PC-3 (cell line): ENCODE measurements around the gene GADL1.

Experiments used
- EZH2 ChIP-seq: fragments of 300-600 bp; sonication (generic); IDR thresholded peaks from one replicate; pipeline ENCODE4 v1.6.1; 2017; ENCODE audit warnings: antibody characterized with exemption, mild to moderate bottlenecking, low read length; ENCODE audit not compliant: unreplicated experiment
- EZH2phosphoT487 ChIP-seq: fragments of 300-600 bp; sonication (generic); IDR thresholded peaks from 2 replicates; pipeline ENCODE4 v1.6.1; 2018; ENCODE audit warnings: mild to moderate bottlenecking, antibody characterized with exemption, low read length, borderline replicate concordance
- TF ChIP-seq, protein P1 (sequence below): fragments of 300-600 bp; sonication (generic); conservative IDR thresholded peaks from 2 replicates; pipeline ENCODE4 v1.5.1; 2017; ENCODE audit warnings: antibody characterized with exemption, low read depth, mild to moderate bottlenecking, low read length

DNA sequence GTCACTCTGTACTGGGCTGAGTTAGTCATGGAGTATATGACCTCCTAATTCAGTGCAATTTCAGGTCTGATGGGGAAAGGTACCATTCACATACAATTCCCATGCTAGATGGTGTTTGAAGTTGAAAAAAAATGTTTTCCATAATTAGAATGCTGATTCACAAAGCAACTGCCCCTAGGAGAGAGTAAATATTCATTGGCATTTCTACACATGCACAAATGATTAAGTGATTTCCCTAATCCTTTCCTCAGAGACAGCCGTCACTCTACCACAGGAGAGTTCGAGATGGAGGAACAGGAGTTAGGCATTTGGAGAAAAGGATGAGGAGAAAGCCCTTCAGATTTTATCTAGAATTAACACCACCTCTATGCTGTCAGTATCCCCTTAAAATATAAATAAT, 32.5 kb downstream of the GADL1 start:
- TF ChIP-seq, protein P1, sequence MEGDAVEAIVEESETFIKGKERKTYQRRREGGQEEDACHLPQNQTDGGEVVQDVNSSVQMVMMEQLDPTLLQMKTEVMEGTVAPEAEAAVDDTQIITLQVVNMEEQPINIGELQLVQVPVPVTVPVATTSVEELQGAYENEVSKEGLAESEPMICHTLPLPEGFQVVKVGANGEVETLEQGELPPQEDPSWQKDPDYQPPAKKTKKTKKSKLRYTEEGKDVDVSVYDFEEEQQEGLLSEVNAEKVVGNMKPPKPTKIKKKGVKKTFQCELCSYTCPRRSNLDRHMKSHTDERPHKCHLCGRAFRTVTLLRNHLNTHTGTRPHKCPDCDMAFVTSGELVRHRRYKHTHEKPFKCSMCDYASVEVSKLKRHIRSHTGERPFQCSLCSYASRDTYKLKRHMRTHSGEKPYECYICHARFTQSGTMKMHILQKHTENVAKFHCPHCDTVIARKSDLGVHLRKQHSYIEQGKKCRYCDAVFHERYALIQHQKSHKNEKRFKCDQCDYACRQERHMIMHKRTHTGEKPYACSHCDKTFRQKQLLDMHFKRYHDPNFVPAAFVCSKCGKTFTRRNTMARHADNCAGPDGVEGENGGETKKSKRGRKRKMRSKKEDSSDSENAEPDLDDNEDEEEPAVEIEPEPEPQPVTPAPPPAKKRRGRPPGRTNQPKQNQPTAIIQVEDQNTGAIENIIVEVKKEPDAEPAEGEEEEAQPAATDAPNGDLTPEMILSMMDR = no peak
- TF ChIP-seq EZH2phosphoT487 (no peak), EZH2 (no peak)
